Measurements from ENCODE around the gene ELK4. TPM values are rescaled to one million over a fixed set of nuclear protein-coding genes. Genes with fewer than 3 reads are reported as not detected.

ELK4 gene
- total and polyA plus RNA-seq, 2 of the 4 experiments (the other 2 are of a cell fraction) = 4.6 to 11.3 TPM

DNA sequence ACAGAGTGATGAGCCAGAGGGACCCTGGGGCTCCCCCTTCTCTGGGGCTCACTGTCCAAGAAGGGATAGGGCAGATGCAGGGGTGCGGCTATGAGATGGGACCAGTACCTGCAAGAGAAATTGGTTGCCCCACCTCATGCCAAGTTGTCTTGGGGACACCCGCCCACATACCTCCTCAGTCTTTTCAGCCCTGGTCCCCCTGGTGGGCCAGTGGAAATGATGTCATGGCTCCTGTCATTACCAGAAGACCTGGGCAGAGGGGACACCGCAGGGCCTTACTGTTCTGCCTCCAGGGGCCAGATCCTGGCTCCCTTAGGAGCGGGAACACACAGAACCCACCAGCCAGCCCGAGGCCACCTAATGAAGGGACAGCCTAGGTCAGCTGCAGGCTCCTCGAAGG lies 64.1 kb downstream of the ELK4 start:
- Histone ChIP-seq H2AK5ac (ENCODE audit: low read depth, low read length) (no peak overlapping the region), H3K4me2 (ENCODE audit: low read depth, low read length) (no peak overlapping the region), H2AK9ac (replicated peaks; ENCODE audit: low read depth, low read length, poor library complexity) (no peak overlapping the region), H2BK15ac (ENCODE audit: low read depth, low read length) (no peak overlapping the region), H2BK120ac (ENCODE audit: low read depth, low read length) (no peak overlapping the region), H3K9me1 (ENCODE audit: insufficient read depth, low read length) (no peaks in the 10 kb centered on the region), H2AFZ (replicated peaks; ENCODE audit: low read length, poor library complexity) (no peak overlapping the region), H4K91ac (ENCODE audit: insufficient read depth, low read depth, low read length) (no peak overlapping the region), H3K4me3 (ENCODE audit: insufficient read depth, low read depth, low read length) (no peak overlapping the region), H2BK20ac (ENCODE audit: low read depth, low read length) (no peak overlapping the region), H3K23ac (ENCODE audit: low read depth, low read length) (no peak overlapping the region), H3K56ac (ENCODE audit: extremely low read depth, insufficient read depth, low read length) (no peak overlapping the region), H4K8ac (ENCODE audit: low read depth in 2 of 2, low read length in 2 of 2) (no peak overlapping the region), H2BK5ac (ENCODE audit: low read depth, low read length, poor library complexity, severe bottlenecking) (no peak overlapping the region), H3K9ac (ENCODE audit: low read depth, low read length) (no peak overlapping the region), H3K4ac (ENCODE audit: low read depth, low read length) (no peak overlapping the region), H3K79me1 (ENCODE audit: low read depth in 1 of 2, low read length in 2 of 2) (no peaks in the 10 kb centered on the region), H3K4me1 (ENCODE audit: control insufficient read depth, insufficient read depth, low read length) (peaks cover 2% of the 10 kb centered on the region; the same call in 1 of the 2 replicates), H4K20me1 (ENCODE audit: insufficient read depth, low read length) (no peaks in the 10 kb centered on the region), H4K5ac (ENCODE audit: low read depth, low read length) (no peak overlapping the region), H3K27me3 (ENCODE audit: control insufficient read depth, insufficient read depth, low read length) (peaks cover 80% of the 10 kb centered on the region), H3K18ac (ENCODE audit: low read depth, low read length) (no peak overlapping the region), H3K27ac (ENCODE audit: insufficient read depth, low read length) (no peak overlapping the region), H3K14ac (replicated peaks; ENCODE audit: low read depth, low read length) (no peak overlapping the region), H3K36me3 (ENCODE audit: control insufficient read depth, insufficient read depth, low read length) (no peaks in the 10 kb centered on the region), H3K9me3 (ENCODE audit: control insufficient read depth, insufficient read depth, low read length) (0 out of 2 replicates have a peak, but pooled peaks cover 2% of the 10 kb centered on the region)
- 61% methylated on average over 3 of the region's 6 CpGs; no CpG with 5 or more reads in 1 of the 2 experiments for WGBS, 2 experiments (ENCODE audit: extremely low coverage in 2 of 2, insufficient read length in 1 of 2)
- ATAC-seq (ENCODE audit: low read depth) = no peak
- intact Hi-C loops (cut with micrococcal nuclease) (no loop called here), dilution Hi-C loops (cut with HindIII; ENCODE audit: low sequenced_read_pairs, unreplicated experiment) (no loop called here), in situ Hi-C loops (cut with MboI; ENCODE audit: low sequenced_read_pairs) (no loop called here)
- no peak for DNase-seq
- BruUV-seq (replicated peaks) = no TSS peak
- no peak for TF ChIP-seq BHLHE40 (IDR thresholded peaks at IDR 0.05; ENCODE audit: low read depth, low read length)
- TF ChIP-seq MXI1 (IDR thresholded peaks at IDR 0.05; ENCODE audit: borderline replicate concordance, low read depth, low read length) = no peak
- no peak for TF ChIP-seq CHD1 (IDR thresholded peaks at IDR 0.05; ENCODE audit: low read depth, low read length)
- no peak for TF ChIP-seq SMC3 (IDR thresholded peaks at IDR 0.05; ENCODE audit: low read depth, low read length)
- no peak for TF ChIP-seq POLR2A (IDR thresholded peaks at IDR 0.05; ENCODE audit: low read depth, low read length)
- TF ChIP-seq RAD21 (IDR thresholded peaks at IDR 0.05; ENCODE audit: low read length) = no peak
- no peak for TF ChIP-seq RFX5 (IDR thresholded peaks at IDR 0.05; ENCODE audit: low read depth, low read length)
- TF ChIP-seq CEBPB (IDR thresholded peaks at IDR 0.05; ENCODE audit: low read depth, low read length) = no peak
- POLR2A ChIA-PET (ENCODE audit: unreplicated experiment) = no interaction called here
- CTCF ChIA-PET = no interaction called here
